K562 (cell line): ENCODE measurements around the gene BOC. TPM values are rescaled to one million over a fixed set of nuclear protein-coding genes. Genes with fewer than 3 reads are reported as not detected.

ENCODE experiments used
- ATAC-seq: fragments of 200-7000 bp; cut with Tn5 transposase; 3 replicates; pipeline ENCODE4 v1.9.1; 2020; ENCODE audit warnings: moderate library complexity
- BruUV-seq: library from RNA; stranded (reverse); fragments of 400-500 nt; replicated peaks from 2 replicates; lab custom pipeline; 2021; lab: Mats Ljungman, UMichigan
- CTCF ChIA-PET: fragments of 300-600 bp; formaldehyde crosslinking; extraction: SDS; loops from one replicate; lab custom pipeline; 2021; ENCODE audit warnings: low intra/inter-chr PET ratio; lab: Yijun Ruan, JAX
- POLR2A ChIA-PET: fragments of 300-600, 350-650 bp; sonication (Branson Sonifier 250); formaldehyde crosslinking; extraction: SDS; loops from one replicate; lab custom pipeline; 2021; ENCODE audit warnings: antibody characterized with exemption, inconsistent platforms; lab: Yijun Ruan, JAX
- DNase-seq, 4 experiments: peaks; one replicate each; pipeline versions ENCODE4 v3.0.0 to v3.0.0-alpha.2; 2011 to 2018; ENCODE audit warnings: low spot score in 3 of 4, mixed read lengths in 3 of 4; ENCODE audit errors: extremely low read depth in 1 of 4
- FAIRE-seq: peaks from 2 replicates; lab custom pipeline; 2011; peaks lifted over from hg19 to GRCh38; lab: Jason Lieb, UNC
- H2AFZ ChIP-seq: 2 replicates; pipeline ENCODE4 v1.6.0; 2011; ENCODE audit warnings: low read depth, low read length, control low read depth, inconsistent platforms
- H3K27ac ChIP-seq: fragments of 200-600 bp; 3 replicates; pipeline ENCODE4 v1.8.0; 2011; ENCODE audit warnings: low read depth, mild to moderate bottlenecking, control low read depth, inconsistent platforms, low read length, moderate library complexity, mixed read lengths; ENCODE audit errors: extremely low read depth
- H3K27me3 ChIP-seq, 2 experiments: fragments of 300-600 bp in 1 of 2; 2 replicates in 1 of 2; 3 replicates in 1 of 2; pipeline versions ENCODE4 v1.6.0 to v1.8.0; 2011; ENCODE audit warnings: inconsistent platforms in 2 of 2, low read length in 2 of 2, mild to moderate bottlenecking in 1 of 2, mixed read lengths in 1 of 2, moderate library complexity in 1 of 2; ENCODE audit not compliant: control insufficient read depth in 2 of 2, insufficient read depth in 2 of 2
- H3K36me3 ChIP-seq: fragments of 300-600 bp; 3 replicates; pipeline ENCODE4 v1.8.0; 2011; ENCODE audit warnings: mild to moderate bottlenecking, low read length, inconsistent platforms; ENCODE audit not compliant: control insufficient read depth, insufficient read depth
- H3K4me1 ChIP-seq, 2 experiments: fragments of 200-600 bp in 1 of 2; replicated peaks in 1 of 2; 2 replicates in 1 of 2; 3 replicates in 1 of 2; pipeline versions ENCODE4 v1.5.1 to v1.8.0; 2011; ENCODE audit warnings: inconsistent platforms in 2 of 2, low read length in 2 of 2, mild to moderate bottlenecking in 1 of 2, mixed read lengths in 1 of 2, moderate library complexity in 1 of 2; ENCODE audit not compliant: control insufficient read depth in 2 of 2, insufficient read depth in 2 of 2
- H3K4me2 ChIP-seq: 2 replicates; pipeline ENCODE4 v1.6.1; 2011; ENCODE audit warnings: low read length, control low read depth, inconsistent platforms, mixed read lengths; ENCODE audit not compliant: insufficient read depth
- H3K4me3 ChIP-seq: fragments of 200-600 bp; sonication (generic), shearing (Covaris generic); 2 replicates; pipeline ENCODE4 v1.5.1; 2016; ENCODE audit warnings: control low read depth, inconsistent platforms
- H3K79me2 ChIP-seq: fragments of 200-600 bp; 3 replicates; pipeline ENCODE4 v1.8.0; 2011; ENCODE audit warnings: low read length, inconsistent platforms; ENCODE audit not compliant: control insufficient read depth, insufficient read depth
- H3K9ac ChIP-seq, 2 experiments: 2 replicates each; pipeline versions ENCODE4 v1.6.0 to v1.6.1; 2011; ENCODE audit warnings: low read depth in 2 of 2, low read length in 2 of 2, control low read depth in 1 of 2, inconsistent platforms in 1 of 2, mild to moderate bottlenecking in 1 of 2, mixed read lengths in 1 of 2; ENCODE audit not compliant: insufficient read depth in 1 of 2
- H3K9me1 ChIP-seq: one replicate; pipeline ENCODE4 v1.6.0; 2011; ENCODE audit warnings: inconsistent platforms, mild to moderate bottlenecking, low read length, moderate library complexity; ENCODE audit not compliant: control insufficient read depth, insufficient read depth
- H3K9me3 ChIP-seq: replicated peaks from 2 replicates; pipeline ENCODE4 v1.5.1; 2011; ENCODE audit warnings: low read depth, low read length, inconsistent platforms; ENCODE audit not compliant: control insufficient read depth, insufficient read depth
- H4K20me1 ChIP-seq: replicated peaks from 2 replicates; pipeline ENCODE4 v1.6.1; 2011; ENCODE audit warnings: low read length, inconsistent platforms, mixed read lengths; ENCODE audit not compliant: control insufficient read depth, insufficient read depth
- BRF1 ChIP-seq: IDR thresholded peaks from 3 replicates; pipeline ENCODE4 v1.6.1; 2011; ENCODE audit warnings: borderline replicate concordance, mild to moderate bottlenecking; ENCODE audit not compliant: insufficient read length; ENCODE audit errors: extremely low read depth
- CBFA2T3 ChIP-seq: fragments of 450-650 bp; IDR thresholded peaks from 2 replicates; pipeline ENCODE4 v1.6.1; 2017
- RFX7 ChIP-seq: fragments of 250-450 bp; sonication (Bioruptor Pico); IDR thresholded peaks from 2 replicates; pipeline ENCODE4 v1.5.1; 2021; ENCODE audit warnings: mild to moderate bottlenecking
- SIRT6 ChIP-seq: IDR thresholded peaks from one replicate; pipeline ENCODE4 v1.6.1; 2012; ENCODE audit warnings: low read depth, mild to moderate bottlenecking, control low read depth, inconsistent platforms, low read length, moderate library complexity
- SMARCB1 ChIP-seq: IDR thresholded peaks from 2 replicates; pipeline ENCODE4 v1.6.1; 2011; ENCODE audit warnings: improper control_type of control experiment, low read depth; ENCODE audit not compliant: insufficient read length
- ZNF280B ChIP-seq: fragments of 250-450 bp; sonication (Bioruptor Pico); IDR thresholded peaks from 2 replicates; pipeline ENCODE4 v1.5.1; 2021; ENCODE audit warnings: mild to moderate bottlenecking
- ZNF507 ChIP-seq: conservative IDR thresholded peaks from 2 replicates; pipeline ENCODE4 v1.6.1; 2017; ENCODE audit warnings: missing genetic modification characterization, missing compliant biosample characterization
- ZNF511 ChIP-seq: sonication (generic); formaldehyde crosslinking; IDR thresholded peaks from 2 replicates; pipeline ENCODE4 v1.8.0; 2022; ENCODE audit warnings: mild to moderate bottlenecking, missing genetic modification reagents
- WGBS: fragments of 100-300 bp; shearing (Covaris generic); methylation state at CpG from one replicate; pipeline ENCODE4 v1.1.6; 2016; ENCODE audit warnings: low coverage, mixed read lengths; ENCODE audit not compliant: insufficient coverage; ENCODE audit errors: missing lambda C conversion rate; 5-methylcytosine and 5-hydroxymethylcytosine counted together
- in situ Hi-C: fragments of 300-500 bp; cut with MboI; formaldehyde crosslinking; loops from 4 replicates; pipeline ENCODE4 v1.15.0; 2018; ENCODE audit warnings: inconsistent platforms, mixed read lengths
- intact Hi-C: fragments of 100-400 bp; cut with micrococcal nuclease; formaldehyde crosslinking; loops from 2 replicates; pipeline ENCODE4 v1.14.2; 2022
- polyA plus RNA-seq, 8 experiments: library from polyadenylated mRNA; depleted of rRNA in 4 of 8; stranded (reverse) in 5 of 8; unstranded in 3 of 8; fragments of >200 nt; fragmentation: Nextera tagmentation in 2 of 8; fragmentation: Illumina TruSeq in 1 of 8; extraction: Ambion mirVana in 2 of 8; extraction: Trizol in 1 of 8; gene quantifications; 2 replicates each; pipeline versions ENCODE4 v1.2.1 to v1.2.3, GENCODE V29; 2011 to 2014; ENCODE audit warnings: inconsistent platforms in 1 of 8, missing spikeins in 1 of 8
- total RNA-seq, 7 experiments: library from RNA; depleted of rRNA in 6 of 7; stranded (reverse); fragments of >200 nt in 6 of 7; fragmentation: Illumina TruSeq in 2 of 7; extraction: Trizol in 2 of 7; gene quantifications; 2 replicates each; pipeline versions ENCODE4 v1.2.1 to v1.2.3, GENCODE V29; 2011 to 2021; ENCODE audit warnings: low replicate concordance in 1 of 7

BOC gene
- total and polyA plus RNA-seq, 9 of the 15 experiments (the other 6 are each of a cell fraction or from before 2014, with no cell fraction given) = not detected

- no peak for TF ChIP-seq RFX7 (CRISPR knock-in tag)
- TF ChIP-seq CBFA2T3 = peak; percentile 41; the same call in 1 of the 2 replicates
- TF ChIP-seq ZNF511 (CRISPR knock-in tag) = no peak
- no peak for TF ChIP-seq SIRT6
- no peak for TF ChIP-seq ZNF507 (tag)
- no peak for TF ChIP-seq BRF1
- no peak for TF ChIP-seq SMARCB1
- no peak for TF ChIP-seq ZNF280B (CRISPR knock-in tag)
- H2AFZ ChIP-seq = no peak overlapping the region
- H3K9me3 ChIP-seq = no peaks in the 10 kb centered on the region
- intact Hi-C loops (no loop called here), in situ Hi-C loops (loop anchor here (10.0 kb wide), 1 partner anchor 230 kb away; no protein-coding TSS in a partner anchor)
- no peaks in the 10 kb centered on the region for H3K79me2 ChIP-seq
- no peaks in the 10 kb centered on the region for H4K20me1 ChIP-seq
- FAIRE-seq (no peak), DNase-seq (peak in 2 of 4 experiments; percentile 5 to 16), ATAC-seq (peak; percentile 42; the same call in 2 of the 3 replicates)
- no peaks in the 10 kb centered on the region for H3K4me1 ChIP-seq
- POLR2A ChIA-PET = no interaction called here
- no peaks in the 10 kb centered on the region for H3K36me3 ChIP-seq
- CTCF ChIA-PET = no interaction called here
- no peak overlapping the region for H3K9ac ChIP-seq
- H3K9me1 ChIP-seq = no peaks in the 10 kb centered on the region
- H3K27ac ChIP-seq = no peak overlapping the region
- no TSS peak for BruUV-seq
- H3K4me3 ChIP-seq = no peak overlapping the region
- 0% methylated on average over 4 of the region's 7 CpGs for WGBS
- H3K27me3 ChIP-seq = no peaks in the 10 kb centered on the region
- no peak overlapping the region for H3K4me2 ChIP-seq
Measured at GRCh38 chr3:113304856-113305540, 93.6 kb downstream of the BOC start.
